OCI-LY3 (cell line): ENCODE results near the gene RNF225.
A peak's percentile ranks its signal among the peaks of the same experiment; 100 is the strongest.

ENCODE experiments used
- H2AFZ ChIP-seq: fragments of 200-600, 300-600 bp; shearing (Covaris generic); 2 replicates; pipeline ENCODE4 v1.6.0; 2014; ENCODE audit warnings: antibody characterized with exemption, low read depth, low read length
- H3K27ac ChIP-seq: fragments of 200-600, 300-600 bp; sonication (generic); 2 replicates; pipeline ENCODE4 v1.5.1; 2014; ENCODE audit warnings: mild to moderate bottlenecking, low read length, moderate library complexity, mixed read lengths
- H3K27me3 ChIP-seq: fragments of 200-600, 300-600 bp; sonication (generic); 2 replicates; pipeline ENCODE4 v1.6.1; 2014; ENCODE audit warnings: low read depth, low read length, mixed read lengths
- H3K36me3 ChIP-seq: fragments of 200-600, 300-600 bp; sonication (generic); replicated peaks from 2 replicates; pipeline ENCODE3; 2014; ENCODE audit warnings: low read depth, low read length, mixed read lengths
- H3K4me1 ChIP-seq: fragments of 300-600, 200-600 bp; sonication (generic); 2 replicates; pipeline ENCODE4 v1.6.1; 2014; ENCODE audit warnings: low read length, mixed read lengths
- H3K4me2 ChIP-seq: fragments of 200-600, 300-600 bp; sonication (generic); 2 replicates; pipeline ENCODE4 v1.6.1; 2014; ENCODE audit warnings: low read length, mixed read lengths
- H3K4me3 ChIP-seq: fragments of 300-600, 200-600 bp; sonication (generic); 2 replicates; pipeline ENCODE4 v1.5.1; 2014; ENCODE audit warnings: antibody characterized with exemption, mild to moderate bottlenecking, low read length, moderate library complexity
- H3K79me2 ChIP-seq: fragments of 300-600, 200-600 bp; shearing (Covaris generic); 2 replicates; pipeline ENCODE4 v1.6.1; 2014; ENCODE audit warnings: mild to moderate bottlenecking, low read length, mixed read lengths
- H3K9ac ChIP-seq: fragments of 300-600, 200-600 bp; shearing (Covaris generic); 2 replicates; pipeline ENCODE4 v1.6.0; 2014; ENCODE audit warnings: mild to moderate bottlenecking, low read length, moderate library complexity
- H3K9me3 ChIP-seq: fragments of 200-600, 300-600 bp; shearing (Covaris generic); 2 replicates; pipeline ENCODE4 v1.6.1; 2014; ENCODE audit warnings: low read length, mixed read lengths; ENCODE audit not compliant: insufficient read depth
- H4K20me1 ChIP-seq: fragments of 200-600, 300-600 bp; sonication (generic); 2 replicates; pipeline ENCODE4 v1.6.1; 2016; ENCODE audit warnings: low read length, mixed read lengths; ENCODE audit not compliant: insufficient read depth
- EZH2phosphoT487 ChIP-seq: fragments of 200-600 bp; shearing (Covaris generic); IDR thresholded peaks from 2 replicates; pipeline ENCODE4 v1.6.1; 2018; ENCODE audit warnings: antibody characterized with exemption, mixed run types, low read depth
- TF ChIP-seq, protein P1 (sequence below): fragments of 200-600, 300-600 bp; sonication (generic); IDR thresholded peaks from 2 replicates; pipeline ENCODE4 v1.5.1; 2014; ENCODE audit warnings: antibody characterized with exemption, low read length, low read depth

Gene RNF225

GRCh38 chr19:58407658-58408151 is 12.2 kb downstream of the RNF225 start:
- H3K27me3 ChIP-seq, result no peaks in the 10 kb centered on the region
- H3K4me3 ChIP-seq, result peak overlapping the region; percentile 93
- TF ChIP-seq, protein P1, sequence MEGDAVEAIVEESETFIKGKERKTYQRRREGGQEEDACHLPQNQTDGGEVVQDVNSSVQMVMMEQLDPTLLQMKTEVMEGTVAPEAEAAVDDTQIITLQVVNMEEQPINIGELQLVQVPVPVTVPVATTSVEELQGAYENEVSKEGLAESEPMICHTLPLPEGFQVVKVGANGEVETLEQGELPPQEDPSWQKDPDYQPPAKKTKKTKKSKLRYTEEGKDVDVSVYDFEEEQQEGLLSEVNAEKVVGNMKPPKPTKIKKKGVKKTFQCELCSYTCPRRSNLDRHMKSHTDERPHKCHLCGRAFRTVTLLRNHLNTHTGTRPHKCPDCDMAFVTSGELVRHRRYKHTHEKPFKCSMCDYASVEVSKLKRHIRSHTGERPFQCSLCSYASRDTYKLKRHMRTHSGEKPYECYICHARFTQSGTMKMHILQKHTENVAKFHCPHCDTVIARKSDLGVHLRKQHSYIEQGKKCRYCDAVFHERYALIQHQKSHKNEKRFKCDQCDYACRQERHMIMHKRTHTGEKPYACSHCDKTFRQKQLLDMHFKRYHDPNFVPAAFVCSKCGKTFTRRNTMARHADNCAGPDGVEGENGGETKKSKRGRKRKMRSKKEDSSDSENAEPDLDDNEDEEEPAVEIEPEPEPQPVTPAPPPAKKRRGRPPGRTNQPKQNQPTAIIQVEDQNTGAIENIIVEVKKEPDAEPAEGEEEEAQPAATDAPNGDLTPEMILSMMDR, result no peak
- TF ChIP-seq EZH2phosphoT487, result no peak
- H4K20me1 ChIP-seq, result no peaks in the 10 kb centered on the region
- peaks cover 15% of the 10 kb centered on the region for H3K4me1 ChIP-seq
- peaks cover 26% of the 10 kb centered on the region for H3K79me2 ChIP-seq
- peaks cover 6% of the 10 kb centered on the region for H3K36me3 ChIP-seq
- H3K9me3 ChIP-seq, result no peaks in the 10 kb centered on the region
- peak overlapping the region; percentile 66 for H3K27ac ChIP-seq
- peak overlapping the region; percentile 8; the same call in 1 of the 2 replicates for H2AFZ ChIP-seq
- peak overlapping the region; percentile 94 for H3K9ac ChIP-seq
- peak overlapping the region; percentile 95 for H3K4me2 ChIP-seq

GRCh38 chr19:58408152-58409009 is 12.9 kb downstream of the RNF225 start, which contains the start of gene ZNF584:
Gene ZNF584, plus strand, starts transcription at chr19:58408649. Its CDS starts 499 bp downstream, at chr19:58409148.
- H3K9ac ChIP-seq, result peak within 1 kb of the TSS; percentile 94
- H3K36me3 ChIP-seq, result no peaks in the 10 kb centered on the region
- peaks cover 26% of the 10 kb centered on the region for H3K79me2 ChIP-seq
- H3K4me1 ChIP-seq, result peaks cover 15% of the 10 kb centered on the region
- peak within 1 kb of the TSS; percentile 41 for H2AFZ ChIP-seq
- H3K4me2 ChIP-seq, result peak within 1 kb of the TSS; percentile 95
- H3K27me3 ChIP-seq, result no peaks in the 10 kb centered on the region
- H3K4me3 ChIP-seq, result peak within 1 kb of the TSS; percentile 93
- H4K20me1 ChIP-seq, result no peaks in the 10 kb centered on the region
- TF ChIP-seq, protein P1, result peak; percentile 52
- no peak for TF ChIP-seq EZH2phosphoT487
- H3K27ac ChIP-seq, result peak within 1 kb of the TSS; percentile 66
- no peaks in the 10 kb centered on the region for H3K9me3 ChIP-seq

- Histone ChIP-seq H3K27me3 (no peaks in the 10 kb centered on the region), H3K36me3 (no peaks in the 10 kb centered on the region), H3K4me1 (peaks cover 15% of the 10 kb centered on the region), H2AFZ (peak overlapping the region; percentile 41), H4K20me1 (no peaks in the 10 kb centered on the region), H3K79me2 (peaks cover 26% of the 10 kb centered on the region), H3K9ac (peak overlapping the region; percentile 94), H3K27ac (peak overlapping the region; percentile 15), H3K4me3 (peak overlapping the region; percentile 93), H3K4me2 (peak overlapping the region; percentile 93), H3K9me3 (no peaks in the 10 kb centered on the region)
- no peak for TF ChIP-seq EZH2phosphoT487
- TF ChIP-seq, protein P1, result no peak
Measured at GRCh38 chr19:58409010-58409790, 13.7 kb downstream of the RNF225 start.

- Histone ChIP-seq H4K20me1 (no peaks in the 10 kb centered on the region), H3K9ac (no peak overlapping the region), H3K9me3 (no peaks in the 10 kb centered on the region), H2AFZ (no peak overlapping the region), H3K79me2 (0 out of 2 replicates have a peak, but pooled peaks cover 4% of the 10 kb centered on the region), H3K4me1 (no peaks in the 10 kb centered on the region), H3K36me3 (peaks cover 44% of the 10 kb centered on the region), H3K27ac (no peak overlapping the region), H3K27me3 (no peaks in the 10 kb centered on the region), H3K4me2 (no peak overlapping the region), H3K4me3 (no peak overlapping the region)
- TF ChIP-seq, protein P1, result no peak
- TF ChIP-seq EZH2phosphoT487, result no peak
Measured at GRCh38 chr19:58416604-58417003, 21.1 kb downstream of the RNF225 start.
